GM12878 (cell line): Measurements from ENCODE around the gene GOLIM4. TPM values are rescaled to one million over a fixed set of nuclear protein-coding genes. Genes with fewer than 3 reads are reported as not detected.

Experiments
- ATAC-seq: fragments of 200-7000 bp; cut with Tn5 transposase; 3 replicates; pipeline ENCODE4 v1.9.1; 2020; ENCODE audit warnings: mild to moderate bottlenecking, moderate library complexity
- BruUV-seq: library from RNA; stranded (reverse); fragments of 400-500 nt; replicated peaks from 2 replicates; lab custom pipeline; 2021; lab: Mats Ljungman, UMichigan
- CTCF ChIA-PET: fragments of 300-600 bp; sonication (Branson Sonifier 250); formaldehyde crosslinking; extraction: SDS; loops from one replicate; lab custom pipeline; 2021; ENCODE audit warnings: inconsistent platforms; lab: Yijun Ruan, JAX
- POLR2A ChIA-PET: fragments of 350-600 bp; formaldehyde crosslinking; extraction: SDS; loops from one replicate; lab custom pipeline; 2021; ENCODE audit warnings: inconsistent platforms; lab: Charles Lee
- RAD21 ChIA-PET: fragments of 300-600 bp; sonication (Branson Sonifier 250); formaldehyde crosslinking; loops from one replicate; lab custom pipeline; 2023; ENCODE audit warnings: antibody characterized with exemption; ENCODE audit not compliant: unreplicated experiment; lab: Charles Lee
- SMC1A ChIA-PET: fragments of 300-600 bp; sonication (Branson Sonifier 250); formaldehyde crosslinking; loops from one replicate; lab custom pipeline; 2023; ENCODE audit not compliant: unreplicated experiment, uncharacterized antibody; lab: Charles Lee
- DNase-seq: peaks from one replicate; pipeline ENCODE4 v3.0.0-alpha.2; 2011; ENCODE audit warnings: low read depth, low spot score
- FAIRE-seq: peaks from 3 replicates; lab custom pipeline; 2011; peaks lifted over from hg19 to GRCh38; lab: Jason Lieb, UNC
- H2AFZ ChIP-seq: 2 replicates; pipeline ENCODE4 v1.6.0; 2011; ENCODE audit warnings: low read depth, low read length, control low read depth; ENCODE audit not compliant: control insufficient read depth
- H3K27ac ChIP-seq: 2 replicates; pipeline ENCODE4 v1.5.1; 2011; ENCODE audit warnings: control low read depth; ENCODE audit not compliant: control insufficient read depth, insufficient read depth
- H3K27me3 ChIP-seq, 2 experiments: replicated peaks in 1 of 2; 2 replicates each; pipeline versions ENCODE4 v1.6.0 to v1.6.1; 2011; ENCODE audit warnings: low read length in 1 of 2; ENCODE audit not compliant: control insufficient read depth in 2 of 2, insufficient read depth in 2 of 2
- H3K36me3 ChIP-seq, 2 experiments: 2 replicates each; pipeline ENCODE4 v1.5.1; 2011; ENCODE audit warnings: low read length in 1 of 2; ENCODE audit not compliant: control insufficient read depth in 2 of 2, insufficient read depth in 2 of 2
- H3K4me1 ChIP-seq: 2 replicates; pipeline ENCODE4 v1.6.1; 2011; ENCODE audit warnings: mild to moderate bottlenecking, low read length, moderate library complexity, mixed read lengths; ENCODE audit not compliant: control insufficient read depth, insufficient read depth
- H3K4me2 ChIP-seq: 2 replicates; pipeline ENCODE4 v1.6.0; 2011; ENCODE audit warnings: control low read depth; ENCODE audit not compliant: control insufficient read depth, insufficient read depth
- H3K4me3 ChIP-seq: fragments of 200-600 bp; sonication (generic); 2 replicates; pipeline ENCODE4 v1.5.1; 2016
- H3K79me2 ChIP-seq: 2 replicates; pipeline ENCODE4 v1.6.0; 2011; ENCODE audit warnings: low read length; ENCODE audit not compliant: control insufficient read depth, insufficient read depth
- H3K9ac ChIP-seq: 2 replicates; pipeline ENCODE4 v1.8.0; 2011; ENCODE audit warnings: low read length, control low read depth, mixed read lengths; ENCODE audit not compliant: control insufficient read depth, insufficient read depth
- H3K9me3 ChIP-seq: replicated peaks from 3 replicates; pipeline ENCODE4 v1.5.1; 2011; ENCODE audit warnings: mild to moderate bottlenecking, low read length; ENCODE audit not compliant: control insufficient read depth, insufficient read depth
- H4K20me1 ChIP-seq: 2 replicates; pipeline ENCODE4 v1.6.0; 2011; ENCODE audit not compliant: control insufficient read depth, insufficient read depth
- BMI1 ChIP-seq: fragments of 450-650 bp; IDR thresholded peaks from 2 replicates; pipeline ENCODE4 v1.6.1; 2016; ENCODE audit warnings: mild to moderate bottlenecking, moderate library complexity, borderline replicate concordance
- EGR1 ChIP-seq, 2 experiments: IDR thresholded peaks; 1 replicate in 1 of 2; 2 replicates in 1 of 2; pipeline ENCODE4 v1.6.1; 2011 to 2012; ENCODE audit warnings: low read depth in 2 of 2, low read length in 2 of 2, borderline replicate concordance in 1 of 2, mild to moderate bottlenecking in 1 of 2, moderate library complexity in 1 of 2
- GATAD2B ChIP-seq: fragments of 450-650 bp; conservative IDR thresholded peaks from 2 replicates; pipeline ENCODE4 v1.6.1; 2017; ENCODE audit warnings: low read depth, mild to moderate bottlenecking, moderate library complexity
- PAX5 ChIP-seq: IDR thresholded peaks from 2 replicates; pipeline ENCODE4 v1.6.1; 2011; ENCODE audit warnings: low read depth, low read length, borderline replicate concordance
- PAX8 ChIP-seq: fragments of 450-650 bp; IDR thresholded peaks from 2 replicates; pipeline ENCODE4 v1.6.1; 2017; ENCODE audit warnings: mild to moderate bottlenecking, moderate library complexity
- PML ChIP-seq: IDR thresholded peaks from 2 replicates; pipeline ENCODE4 v1.6.1; 2012; ENCODE audit warnings: low read length, inconsistent platforms
- POLR2AphosphoS5 ChIP-seq: IDR thresholded peaks from 2 replicates; pipeline ENCODE4 v1.6.1; 2011; ENCODE audit warnings: mild to moderate bottlenecking, low read length, inconsistent platforms
- TCF12 ChIP-seq: IDR thresholded peaks from 2 replicates; pipeline ENCODE4 v1.6.1; 2011; ENCODE audit warnings: low read depth, mild to moderate bottlenecking, low read length
- WGBS: methylation state at CpG from one replicate; pipeline ENCODE4 v1.1.6; 2016; ENCODE audit warnings: low lambda C conversion rate; ENCODE audit not compliant: insufficient replicate concordance, insufficient coverage; ENCODE audit errors: missing lambda C conversion rate; 5-methylcytosine and 5-hydroxymethylcytosine counted together
- in situ Hi-C: fragments of 300-500 bp; cut with MboI; formaldehyde crosslinking; loops from 9 replicates; pipeline ENCODE4 v1.14.3; 2018; ENCODE audit warnings: mixed read lengths
- intact Hi-C: fragments of 100-400 bp; cut with micrococcal nuclease; formaldehyde crosslinking; loops from one replicate; pipeline ENCODE4 v1.14.2; 2022; ENCODE audit not compliant: unreplicated experiment
- polyA plus RNA-seq, 11 experiments: library from polyadenylated mRNA; depleted of rRNA in 4 of 11; unstranded in 6 of 11; stranded (reverse) in 5 of 11; fragments of >200 nt; fragmentation: Nextera tagmentation in 4 of 11; fragmentation: Illumina TruSeq in 1 of 11; extraction: Ambion mirVana in 4 of 11; extraction: Trizol in 1 of 11; gene quantifications; 1 replicate in 1 of 11; 2 replicates in 10 of 11; pipeline versions ENCODE4 v1.2.1 to v1.2.3, GENCODE V29; 2011 to 2016; ENCODE audit warnings: inconsistent platforms in 2 of 11, missing spikeins in 2 of 11, low read depth in 1 of 11
- total RNA-seq, 4 experiments: library from RNA; depleted of rRNA in 3 of 4; stranded (reverse); fragments of >200 nt in 3 of 4; fragmentation: Illumina TruSeq in 1 of 4; extraction: Trizol in 1 of 4; gene quantifications; 2 replicates each; pipeline versions ENCODE4 v1.2.1 to v1.2.3, GENCODE V29; 2013 to 2021
- TF ChIP-seq, protein P1 (sequence below): fragments of 450-650 bp; IDR thresholded peaks from 2 replicates; pipeline ENCODE4 v1.6.1; 2016; ENCODE audit warnings: mild to moderate bottlenecking

The GOLIM4 gene
- total and polyA plus RNA-seq, 10 of the 15 experiments (the other 5 are each of a cell fraction or from before 2014, with no cell fraction given) = 11.1 to 32.4 (median 19.3) TPM

DNA sequence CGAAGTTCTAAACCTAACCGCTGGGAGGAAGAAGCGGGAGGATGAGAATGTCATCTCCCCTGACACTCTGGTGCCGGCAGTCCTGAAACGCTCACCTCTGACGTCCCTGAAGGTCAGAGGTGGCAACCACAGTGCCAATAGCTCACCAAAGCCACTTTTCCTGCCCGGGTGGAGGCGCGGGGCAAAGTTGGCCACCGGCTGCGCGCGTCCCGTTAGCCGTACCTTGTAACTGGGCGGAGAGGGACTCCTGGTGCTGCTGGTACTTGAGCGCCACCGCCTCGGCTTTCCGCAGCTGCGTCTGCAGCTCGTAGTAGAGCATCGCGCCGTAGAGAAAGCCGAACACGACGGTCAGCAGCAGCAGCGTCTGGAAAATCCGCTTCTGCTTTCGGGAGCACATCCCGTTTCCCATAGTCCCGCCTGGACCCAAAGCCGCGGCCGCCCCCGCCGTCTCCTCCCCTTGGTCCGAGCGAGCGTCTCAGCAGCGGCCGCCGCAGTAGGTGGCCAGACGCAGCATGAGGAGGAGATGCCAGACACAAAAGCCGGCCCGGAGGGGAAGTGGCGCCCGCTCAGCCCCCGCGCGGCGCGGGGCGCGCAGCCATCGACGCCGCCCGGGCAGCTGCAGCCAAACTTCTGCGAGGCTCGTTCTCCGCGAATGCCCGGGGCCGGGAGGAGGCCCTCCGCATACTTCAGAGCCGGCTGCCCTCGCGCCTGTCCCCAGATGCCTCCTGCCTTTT is 680 bp downstream of the GOLIM4 start (continued):
- TF ChIP-seq BMI1 = no peak
- no peak for TF ChIP-seq PAX5
- TF ChIP-seq POLR2AphosphoS5 = peak; percentile 39; the same call in 1 of the 2 replicates
- TF ChIP-seq TCF12 = no peak
- TF ChIP-seq, protein P1, sequence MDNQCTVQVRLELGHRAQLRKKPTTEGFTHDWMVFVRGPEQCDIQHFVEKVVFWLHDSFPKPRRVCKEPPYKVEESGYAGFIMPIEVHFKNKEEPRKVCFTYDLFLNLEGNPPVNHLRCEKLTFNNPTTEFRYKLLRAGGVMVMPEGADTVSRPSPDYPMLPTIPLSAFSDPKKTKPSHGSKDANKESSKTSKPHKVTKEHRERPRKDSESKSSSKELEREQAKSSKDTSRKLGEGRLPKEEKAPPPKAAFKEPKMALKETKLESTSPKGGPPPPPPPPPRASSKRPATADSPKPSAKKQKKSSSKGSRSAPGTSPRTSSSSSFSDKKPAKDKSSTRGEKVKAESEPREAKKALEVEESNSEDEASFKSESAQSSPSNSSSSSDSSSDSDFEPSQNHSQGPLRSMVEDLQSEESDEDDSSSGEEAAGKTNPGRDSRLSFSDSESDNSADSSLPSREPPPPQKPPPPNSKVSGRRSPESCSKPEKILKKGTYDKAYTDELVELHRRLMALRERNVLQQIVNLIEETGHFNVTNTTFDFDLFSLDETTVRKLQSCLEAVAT = no peak; the same call in none of the 2 replicates

DNA sequence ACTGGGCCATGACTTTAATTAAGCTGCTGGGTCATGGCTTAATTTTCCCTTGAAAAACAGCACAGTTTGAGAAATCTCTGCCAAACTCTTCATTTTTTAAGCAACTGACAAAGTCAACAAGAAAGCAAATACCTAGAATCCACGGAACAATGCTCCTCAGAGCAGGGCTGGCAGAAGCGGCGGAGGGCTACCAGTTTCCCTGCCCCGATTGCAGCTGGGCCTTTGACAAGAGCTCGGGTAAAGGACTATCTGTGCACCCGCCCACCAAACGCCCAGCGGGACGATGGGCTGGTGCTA is 1.2 kb downstream of the GOLIM4 start:
- 4% methylated on average over 9 of the region's 9 CpGs for WGBS
- SMC1A ChIA-PET = interaction anchor here (0.8 to 2.9 kb wide), 17 partner anchors 9 to 116 kb away, joined by 3 to 30 read pairs (median 5); no protein-coding TSS in a partner anchor
- Histone ChIP-seq H3K79me2 (peaks cover 53% of the 10 kb centered on the region), H2AFZ (peak overlapping the region; percentile 97), H3K27me3 (no peaks in the 10 kb centered on the region), H3K9ac (peak overlapping the region; percentile 68), H3K36me3 (no peaks in the 10 kb centered on the region), H3K4me1 (no peaks in the 10 kb centered on the region; the same call in 1 of the 2 replicates), H4K20me1 (no peaks in the 10 kb centered on the region), H3K27ac (peak overlapping the region; percentile 81), H3K4me2 (peak overlapping the region; percentile 95), H3K4me3 (peak overlapping the region; percentile 76), H3K9me3 (no peaks in the 10 kb centered on the region)
- CTCF ChIA-PET = interaction anchor here (0.8 to 2.9 kb wide), 12 partner anchors 8 to 157 kb away, joined by 3 to 17 read pairs (median 6); no protein-coding TSS in a partner anchor
- ATAC-seq (no peak), DNase-seq (no peak), FAIRE-seq (no peak)
- intact Hi-C loops (loop anchor here (2.0 to 10.0 kb wide), 2 partner anchors 34 to 360 kb away; partner anchors contain the start of genes PDCD10 and SERPINI1), in situ Hi-C loops (no loop called here)
- TF ChIP-seq GATAD2B (no peak), EGR1 (IDR thresholded peaks at IDR 0.05; ENCODE audit: borderline replicate concordance in 1 of 2, low read depth in 2 of 2, low read length in 2 of 2) (0 out of 3 replicates have a peak, but pooled peaks of 1 of the 2 experiments have one; percentile 25), PML (0 out of 2 replicates have a peak, but pooled peaks have one; percentile 8), PAX8 (no peak)
- BruUV-seq = no TSS peak
- RAD21 ChIA-PET = interaction anchor here (0.8 to 3.2 kb wide), 9 partner anchors 9 to 73 kb away, joined by 3 to 26 read pairs (median 4); no protein-coding TSS in a partner anchor
- POLR2A ChIA-PET = interaction anchor here (1.4 to 2.4 kb wide), 3 partner anchors 33 to 43 kb away, joined by 4 to 8 read pairs (median 7); no protein-coding TSS in a partner anchor
